ENCODE data around the gene CEP104. TPM values are rescaled to one million over a fixed set of nuclear protein-coding genes. Genes with fewer than 3 reads are reported as not detected.

CEP104 gene
- total RNA-seq, 1 experiment from 2014 or later, result 44.1 TPM

DNA sequence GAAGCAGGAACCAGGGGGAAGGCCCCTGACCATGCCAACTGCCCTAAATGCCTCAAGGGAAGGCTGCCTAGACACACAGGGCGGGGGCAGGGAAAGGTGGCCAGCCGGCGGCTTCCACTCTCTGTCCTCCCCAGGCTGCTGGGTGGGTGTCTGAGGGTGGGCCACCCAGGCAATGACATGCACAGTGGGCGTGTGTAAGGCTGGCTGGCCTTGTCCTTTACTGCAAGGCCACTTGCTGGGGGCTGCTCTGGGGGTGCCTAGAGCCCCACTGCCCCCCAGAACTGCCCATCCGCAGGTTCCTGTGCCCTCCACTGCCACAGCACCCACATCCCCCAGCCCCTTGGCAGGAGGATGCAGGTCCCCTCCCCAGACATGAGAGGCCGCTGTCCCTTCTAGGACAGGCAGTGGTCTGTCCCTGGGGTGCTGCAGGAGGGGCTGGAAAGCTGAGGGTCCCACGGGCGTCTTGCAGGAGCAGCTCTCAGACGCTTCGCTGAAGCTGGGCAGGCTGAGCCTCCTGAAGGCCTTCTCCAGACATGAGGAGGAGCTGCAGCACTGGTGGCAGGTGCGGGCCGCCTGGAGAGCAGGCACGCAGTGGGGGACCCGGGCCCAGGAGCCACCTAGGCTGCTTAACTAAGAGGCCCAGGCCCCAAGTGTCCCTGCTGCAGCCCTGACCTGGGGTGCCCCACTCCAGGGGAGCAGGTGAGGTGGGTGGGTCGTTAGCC is 94.7 kb downstream of the CEP104 start:
- Histone ChIP-seq H3K4me2 (ENCODE audit: low read length) (no peak overlapping the region), H2AFZ (ENCODE audit: low read depth, low read length, poor library complexity, severe bottlenecking) (no peak overlapping the region), H3K27ac (ENCODE audit: low read depth, low read length) (no peak overlapping the region), H3K9me3 (ENCODE audit: control insufficient read depth in 1 of 2, insufficient read depth in 1 of 2, low read depth in 1 of 2, low read length in 2 of 2) (no peaks in the 10 kb centered on the region), H3K27me3 (ENCODE audit: insufficient read depth, low read length) (peaks cover 7% of the 10 kb centered on the region; the same call in 1 of the 2 replicates), H3K36me3 (ENCODE audit: control insufficient read depth in 1 of 2, insufficient read depth in 2 of 2, low read length in 2 of 2) (no peaks in the 10 kb centered on the region), H3K9me2 (ENCODE audit: insufficient read depth) (no peaks in the 10 kb centered on the region), H3K4me3 (replicated peaks in 1 of 2; ENCODE audit: low read depth in 1 of 2, low read length in 2 of 2) (no peak overlapping the region), H3K79me2 (ENCODE audit: insufficient read depth, low read length) (no peaks in the 10 kb centered on the region), H4K20me1 (ENCODE audit: insufficient read depth) (no peaks in the 10 kb centered on the region), H3K9ac (ENCODE audit: low read length) (no peak overlapping the region), H3K4me1 (ENCODE audit: control insufficient read depth in 1 of 2, insufficient read depth in 2 of 2, low read length in 2 of 2) (no peaks in the 10 kb centered on the region)
- intact Hi-C loops (cut with micrococcal nuclease), result no loop called here
- no peak for ATAC-seq
- ChIA-PET POLR2A (no interaction called here), CTCF (no interaction called here), RAD21 (ENCODE audit: low non-redundant PET in 1 of 2, low total read pairs in 2 of 2, uncharacterized antibody in 2 of 2, unreplicated experiment in 2 of 2) (no interaction called here)
- no TSS peak for BruUV-seq (replicated peaks)
- no peak for TF ChIP-seq EZH2phosphoT487 (IDR thresholded peaks at IDR 0.05; ENCODE audit: borderline replicate concordance)
- TF ChIP-seq REST (IDR thresholded peaks at IDR 0.05; ENCODE audit: low read depth), result no peak
- no peak for TF ChIP-seq SIN3A (IDR thresholded peaks at IDR 0.05; ENCODE audit: low read depth)
- no peak for TF ChIP-seq ZFX (IDR thresholded peaks at IDR 0.05)
- no peak for TF ChIP-seq EGR1 (IDR thresholded peaks at IDR 0.05; ENCODE audit: low read depth)
- no peak for DNase-seq (ENCODE audit: low read depth, low spot score)

Other genes starting within 250 kb of the CEP104 start
- gene MEGF6, start 245.7 kb downstream of the CEP104 start, total RNA-seq (2021; ENCODE audit: unreplicated experiment), result 47.6 TPM
- gene TPRG1L, start 232.2 kb downstream of the CEP104 start, total RNA-seq (2021; ENCODE audit: unreplicated experiment), result 25.6 TPM
- 51.4 TPM for gene WRAP73, start 207.1 kb downstream of the CEP104 start, total RNA-seq (2021; ENCODE audit: unreplicated experiment)
- 19.2 TPM for gene TP73, start 204.7 kb downstream of the CEP104 start, total RNA-seq (2021; ENCODE audit: unreplicated experiment)
- gene CCDC27, start 104.8 kb downstream of the CEP104 start, total RNA-seq (2021; ENCODE audit: unreplicated experiment), result not detected
- gene SMIM1, start 84.5 kb downstream of the CEP104 start, total RNA-seq (2021; ENCODE audit: unreplicated experiment), result 5.5 TPM
- 48.0 TPM for gene LRRC47, start 60.7 kb downstream of the CEP104 start, total RNA-seq (2021; ENCODE audit: unreplicated experiment)
- gene DFFB, start 265 bp upstream of the CEP104 start, total RNA-seq (2021; ENCODE audit: unreplicated experiment), result 9.0 TPM
- 33.7 TPM for gene C1orf174, start 43.1 kb upstream of the CEP104 start, total RNA-seq (2021; ENCODE audit: unreplicated experiment)

Data from HCT116 (cell line).